GM12878 (cell line): ENCODE data around the gene DISC1. TPM values are rescaled to one million over a fixed set of nuclear protein-coding genes. Genes with fewer than 3 reads are reported as not detected.

Source experiments
- ATAC-seq: fragments of 200-7000 bp; cut with Tn5 transposase; 3 replicates; pipeline ENCODE4 v1.9.1; 2020; ENCODE audit warnings: mild to moderate bottlenecking, moderate library complexity
- BruUV-seq: library from RNA; stranded (reverse); fragments of 400-500 nt; replicated peaks from 2 replicates; lab custom pipeline; 2021; lab: Mats Ljungman, UMichigan
- CTCF ChIA-PET: fragments of 300-600 bp; sonication (Branson Sonifier 250); formaldehyde crosslinking; extraction: SDS; loops from one replicate; lab custom pipeline; 2021; ENCODE audit warnings: inconsistent platforms; lab: Yijun Ruan, JAX
- POLR2A ChIA-PET: fragments of 350-600 bp; formaldehyde crosslinking; extraction: SDS; loops from one replicate; lab custom pipeline; 2021; ENCODE audit warnings: inconsistent platforms; lab: Charles Lee
- RAD21 ChIA-PET: fragments of 300-600 bp; sonication (Branson Sonifier 250); formaldehyde crosslinking; loops from one replicate; lab custom pipeline; 2023; ENCODE audit warnings: antibody characterized with exemption; ENCODE audit not compliant: unreplicated experiment; lab: Charles Lee
- SMC1A ChIA-PET: fragments of 300-600 bp; sonication (Branson Sonifier 250); formaldehyde crosslinking; loops from one replicate; lab custom pipeline; 2023; ENCODE audit not compliant: unreplicated experiment, uncharacterized antibody; lab: Charles Lee
- DNase-seq: peaks from one replicate; pipeline ENCODE4 v3.0.0-alpha.2; 2011; ENCODE audit warnings: low read depth, low spot score
- FAIRE-seq: peaks from 3 replicates; lab custom pipeline; 2011; peaks lifted over from hg19 to GRCh38; lab: Jason Lieb, UNC
- H2AFZ ChIP-seq: 2 replicates; pipeline ENCODE4 v1.6.0; 2011; ENCODE audit warnings: low read depth, low read length, control low read depth; ENCODE audit not compliant: control insufficient read depth
- H3K27ac ChIP-seq: 2 replicates; pipeline ENCODE4 v1.5.1; 2011; ENCODE audit warnings: control low read depth; ENCODE audit not compliant: control insufficient read depth, insufficient read depth
- H3K27me3 ChIP-seq, 2 experiments: replicated peaks in 1 of 2; 2 replicates each; pipeline versions ENCODE4 v1.6.0 to v1.6.1; 2011; ENCODE audit warnings: low read length in 1 of 2; ENCODE audit not compliant: control insufficient read depth in 2 of 2, insufficient read depth in 2 of 2
- H3K36me3 ChIP-seq, 2 experiments: 2 replicates each; pipeline ENCODE4 v1.5.1; 2011; ENCODE audit warnings: low read length in 1 of 2; ENCODE audit not compliant: control insufficient read depth in 2 of 2, insufficient read depth in 2 of 2
- H3K4me1 ChIP-seq: 2 replicates; pipeline ENCODE4 v1.6.1; 2011; ENCODE audit warnings: mild to moderate bottlenecking, low read length, moderate library complexity, mixed read lengths; ENCODE audit not compliant: control insufficient read depth, insufficient read depth
- H3K4me2 ChIP-seq: 2 replicates; pipeline ENCODE4 v1.6.0; 2011; ENCODE audit warnings: control low read depth; ENCODE audit not compliant: control insufficient read depth, insufficient read depth
- H3K4me3 ChIP-seq: fragments of 200-600 bp; sonication (generic); 2 replicates; pipeline ENCODE4 v1.5.1; 2016
- H3K79me2 ChIP-seq: 2 replicates; pipeline ENCODE4 v1.6.0; 2011; ENCODE audit warnings: low read length; ENCODE audit not compliant: control insufficient read depth, insufficient read depth
- H3K9ac ChIP-seq: 2 replicates; pipeline ENCODE4 v1.8.0; 2011; ENCODE audit warnings: low read length, control low read depth, mixed read lengths; ENCODE audit not compliant: control insufficient read depth, insufficient read depth
- H3K9me3 ChIP-seq: replicated peaks from 3 replicates; pipeline ENCODE4 v1.5.1; 2011; ENCODE audit warnings: mild to moderate bottlenecking, low read length; ENCODE audit not compliant: control insufficient read depth, insufficient read depth
- H4K20me1 ChIP-seq: 2 replicates; pipeline ENCODE4 v1.6.0; 2011; ENCODE audit not compliant: control insufficient read depth, insufficient read depth
- BMI1 ChIP-seq: fragments of 450-650 bp; IDR thresholded peaks from 2 replicates; pipeline ENCODE4 v1.6.1; 2016; ENCODE audit warnings: mild to moderate bottlenecking, moderate library complexity, borderline replicate concordance
- BRCA1 ChIP-seq: IDR thresholded peaks from 2 replicates; pipeline ENCODE4 v1.6.1; 2011; ENCODE audit warnings: low read depth, low read length, improper control_type of control experiment
- ELK1 ChIP-seq: IDR thresholded peaks from 2 replicates; pipeline ENCODE4 v1.6.1; 2012; ENCODE audit warnings: low read depth, low read length, improper control_type of control experiment
- HCFC1 ChIP-seq: fragments of 150-350 bp; IDR thresholded peaks from 2 replicates; pipeline ENCODE4 v1.6.1; 2014; ENCODE audit warnings: low read length
- HDGF ChIP-seq: fragments of 450-650 bp; IDR thresholded peaks from 2 replicates; pipeline ENCODE4 v1.6.1; 2016; ENCODE audit warnings: antibody characterized with exemption
- NBN ChIP-seq: fragments of 450-650 bp; IDR thresholded peaks from 2 replicates; pipeline ENCODE4 v1.6.1; 2016
- NR2C2 ChIP-seq: IDR thresholded peaks from 2 replicates; pipeline ENCODE4 v1.6.1; 2011; ENCODE audit warnings: borderline replicate concordance, low read depth; ENCODE audit not compliant: control insufficient read depth, insufficient read length
- PKNOX1 ChIP-seq: fragments of 450-650 bp; IDR thresholded peaks from 2 replicates; pipeline ENCODE4 v1.6.1; 2016; ENCODE audit warnings: mild to moderate bottlenecking
- PML ChIP-seq: IDR thresholded peaks from 2 replicates; pipeline ENCODE4 v1.6.1; 2012; ENCODE audit warnings: low read length, inconsistent platforms
- RBBP5 ChIP-seq: fragments of 200-600 bp; sonication (generic); conservative IDR thresholded peaks from 2 replicates; pipeline ENCODE4 v1.6.1; 2016
- SMAD1 ChIP-seq: fragments of 450-650 bp; IDR thresholded peaks from 2 replicates; pipeline ENCODE4 v1.6.1; 2018; ENCODE audit warnings: mild to moderate bottlenecking, low read depth; ENCODE audit not compliant: partially characterized antibody
- SP1 ChIP-seq: IDR thresholded peaks from one replicate; pipeline ENCODE4 v1.6.1; 2011; ENCODE audit warnings: low read depth, low read length
- SPI1 ChIP-seq: IDR thresholded peaks from 2 replicates; pipeline ENCODE4 v1.6.1; 2011; ENCODE audit warnings: low read depth, mild to moderate bottlenecking, low read length, moderate library complexity, borderline replicate concordance; ENCODE audit not compliant: insufficient read depth
- SUPT20H ChIP-seq: IDR thresholded peaks from 2 replicates; pipeline ENCODE4 v1.6.1; 2011; ENCODE audit warnings: low read depth, mild to moderate bottlenecking, low read length, moderate library complexity, borderline replicate concordance; ENCODE audit not compliant: control insufficient read depth
- WRNIP1 ChIP-seq: IDR thresholded peaks from 2 replicates; pipeline ENCODE4 v1.6.1; 2011; ENCODE audit warnings: low read depth, low read length, improper control_type of control experiment, borderline replicate concordance
- ZNF217 ChIP-seq: fragments of 450-650 bp; IDR thresholded peaks from 2 replicates; pipeline ENCODE4 v1.6.1; 2017; ENCODE audit warnings: antibody characterized with exemption, mild to moderate bottlenecking
- ZNF592 ChIP-seq: fragments of 450-650 bp; IDR thresholded peaks from 2 replicates; pipeline ENCODE4 v1.6.1; 2017; ENCODE audit warnings: mild to moderate bottlenecking, moderate library complexity
- WGBS: methylation state at CpG from one replicate; pipeline ENCODE4 v1.1.6; 2016; ENCODE audit warnings: low lambda C conversion rate; ENCODE audit not compliant: insufficient replicate concordance, insufficient coverage; ENCODE audit errors: missing lambda C conversion rate; 5-methylcytosine and 5-hydroxymethylcytosine counted together
- in situ Hi-C: fragments of 300-500 bp; cut with MboI; formaldehyde crosslinking; loops from 9 replicates; pipeline ENCODE4 v1.14.3; 2018; ENCODE audit warnings: mixed read lengths
- intact Hi-C: fragments of 100-400 bp; cut with micrococcal nuclease; formaldehyde crosslinking; loops from one replicate; pipeline ENCODE4 v1.14.2; 2022; ENCODE audit not compliant: unreplicated experiment
- polyA plus RNA-seq, 11 experiments: library from polyadenylated mRNA; depleted of rRNA in 4 of 11; unstranded in 6 of 11; stranded (reverse) in 5 of 11; fragments of >200 nt; fragmentation: Nextera tagmentation in 4 of 11; fragmentation: Illumina TruSeq in 1 of 11; extraction: Ambion mirVana in 4 of 11; extraction: Trizol in 1 of 11; gene quantifications; 1 replicate in 1 of 11; 2 replicates in 10 of 11; pipeline versions ENCODE4 v1.2.1 to v1.2.3, GENCODE V29; 2011 to 2016; ENCODE audit warnings: inconsistent platforms in 2 of 11, missing spikeins in 2 of 11, low read depth in 1 of 11
- total RNA-seq, 4 experiments: library from RNA; depleted of rRNA in 3 of 4; stranded (reverse); fragments of >200 nt in 3 of 4; fragmentation: Illumina TruSeq in 1 of 4; extraction: Trizol in 1 of 4; gene quantifications; 2 replicates each; pipeline versions ENCODE4 v1.2.1 to v1.2.3, GENCODE V29; 2013 to 2021

Gene DISC1
- total and polyA plus RNA-seq, 10 of the 15 experiments (the other 5 are each of a cell fraction or from before 2014, with no cell fraction given), result 0.05 to 0.72 (median 0.19) TPM; not detected in 1

- ChIA-PET SMC1A (no interaction called here), RAD21 (no interaction called here), CTCF (no interaction called here)
- Histone ChIP-seq H2AFZ (no peak overlapping the region), H3K4me1 (no peaks in the 10 kb centered on the region), H4K20me1 (no peaks in the 10 kb centered on the region), H3K4me2 (no peak overlapping the region), H3K9me3 (no peaks in the 10 kb centered on the region), H3K9ac (no peak overlapping the region), H3K4me3 (no peak overlapping the region), H3K36me3 (no peaks in the 10 kb centered on the region), H3K27me3 (no peaks in the 10 kb centered on the region), H3K27ac (no peak overlapping the region)
- no TSS peak for BruUV-seq
- intact Hi-C loops (no loop called here), in situ Hi-C loops (no loop called here)
- ATAC-seq, result no peak
- FAIRE-seq, result no peak
- DNase-seq, result no peak
- TF ChIP-seq ZNF217, result no peak
- no peak for TF ChIP-seq NBN
- no peak for TF ChIP-seq SUPT20H
- TF ChIP-seq SMAD1, result no peak
- no peak for TF ChIP-seq SPI1
- no peak for TF ChIP-seq BRCA1
- no peak for TF ChIP-seq ELK1
- TF ChIP-seq NR2C2, result no peak
- TF ChIP-seq HDGF, result no peak
- no peak for TF ChIP-seq ZNF592
- no peak for TF ChIP-seq SP1
- TF ChIP-seq WRNIP1, result no peak
- TF ChIP-seq HCFC1, result no peak
- no peak for TF ChIP-seq PML
- no peak for TF ChIP-seq PKNOX1
- TF ChIP-seq RBBP5, result no peak
- no peak for TF ChIP-seq BMI1
- TF ChIP-seq, all 136 proteins: peak for 0
- WGBS, result 4% methylated on average over 5 of the region's 5 CpGs
- no peaks in the 10 kb centered on the region for H3K79me2 ChIP-seq
- POLR2A ChIA-PET, result no interaction called here
Observed at GRCh38 chr1:231724041-231724440, 97.5 kb downstream of the DISC1 start.
